Measurements from ENCODE around the gene GRB10.

GRCh38 chr7:50693455-50694130 is 89.1 kb downstream of the GRB10 start:
- TF ChIP-seq POLR2A (IDR thresholded peaks at IDR 0.05) (no peak), CTCF (IDR thresholded peaks at IDR 0.05) (no peak)
